Stimulated activated CD4-positive, alpha-beta T cell treated with anti-CD3 and anti-CD28 coated beads, Interleukin-2, amount 100 ng/mL, for 24 hours (primary cell): ENCODE data around the gene TMEM178A.
"Not testable (repeated sequence)": the region's sequence is repeated elsewhere in the genome, so short reads cannot be mapped to it uniquely, and the experiment has no call there.

Experiments
- DNase-seq, 2 donors: peaks; one replicate each; pipeline ENCODE4 v3.0.0-alpha.2; 2020

Gene TMEM178A

DNA sequence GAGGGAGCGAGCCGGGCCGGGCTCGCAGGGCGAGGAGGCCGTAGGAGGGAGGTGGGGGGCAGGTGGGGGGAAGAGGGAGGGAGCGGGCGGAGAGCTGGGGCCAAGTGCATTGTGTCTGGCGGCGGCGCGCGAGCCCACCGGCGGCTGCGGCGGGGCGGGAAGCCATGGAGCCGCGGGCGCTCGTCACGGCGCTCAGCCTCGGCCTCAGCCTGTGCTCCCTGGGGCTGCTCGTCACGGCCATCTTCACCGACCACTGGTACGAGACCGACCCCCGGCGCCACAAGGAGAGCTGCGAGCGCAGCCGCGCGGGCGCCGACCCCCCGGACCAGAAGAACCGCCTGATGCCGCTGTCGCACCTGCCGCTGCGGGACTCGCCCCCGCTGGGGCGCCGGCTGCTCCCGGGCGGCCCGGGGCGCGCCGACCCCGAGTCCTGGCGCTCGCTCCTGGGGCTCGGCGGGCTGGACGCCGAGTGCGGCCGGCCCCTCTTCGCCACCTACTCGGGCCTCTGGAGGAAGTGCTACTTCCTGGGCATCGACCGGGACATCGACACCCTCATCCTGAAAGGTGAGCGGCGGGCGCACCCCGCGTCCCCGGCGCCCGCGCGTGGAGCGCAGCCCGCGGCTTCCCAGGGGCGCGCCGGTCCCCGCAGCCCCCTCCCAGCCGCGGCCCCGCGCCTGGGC is at the start of gene TMEM178A:
Gene TMEM178A, plus strand, starts transcription at position 107 of the 680 bp plus-strand sequence. Its CDS starts 58 bp downstream, at position 165.
- DNase-seq = peak in 1 of 2 donors; percentile 15

DNA sequence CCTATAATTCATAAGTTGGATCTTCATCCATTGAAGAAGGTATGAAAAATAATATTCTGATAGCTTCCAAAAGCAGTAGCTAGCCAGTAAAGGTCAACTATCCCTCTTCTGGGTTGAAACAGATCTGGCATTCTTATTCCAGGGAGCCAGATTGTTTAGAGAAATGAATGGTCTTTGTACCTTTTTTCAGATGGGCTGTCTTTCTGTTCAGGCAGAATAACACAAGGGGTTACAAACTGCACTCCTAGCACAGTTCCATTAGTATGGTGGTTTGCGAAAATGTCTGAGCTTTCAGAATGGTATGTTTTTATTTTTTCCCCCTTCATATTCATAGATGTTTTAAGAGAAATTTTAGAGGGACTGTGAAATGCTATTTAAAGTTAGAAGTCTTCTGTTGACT is 47.5 kb upstream of the TMEM178A start:
- DNase-seq = no peak

DNA sequence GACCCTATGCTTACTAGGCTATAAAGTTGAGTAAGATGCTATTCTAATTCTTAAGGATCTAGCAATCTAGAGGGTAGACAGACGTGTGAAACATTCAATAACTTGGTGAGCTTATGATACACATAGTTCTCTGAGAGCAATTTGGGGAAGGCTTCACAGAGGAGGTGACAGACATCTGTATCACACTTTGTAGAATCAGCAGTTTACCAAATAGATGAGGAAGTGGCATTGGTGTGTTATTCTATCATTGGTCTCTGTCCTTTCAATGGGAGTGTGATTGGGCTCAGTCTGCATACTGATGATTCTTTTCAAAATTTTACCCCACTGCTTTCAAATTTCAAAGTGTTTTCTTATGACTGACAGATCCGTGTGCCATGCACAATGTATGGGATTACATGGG is 47.0 kb upstream of the TMEM178A start:
- no peak for DNase-seq

DNA sequence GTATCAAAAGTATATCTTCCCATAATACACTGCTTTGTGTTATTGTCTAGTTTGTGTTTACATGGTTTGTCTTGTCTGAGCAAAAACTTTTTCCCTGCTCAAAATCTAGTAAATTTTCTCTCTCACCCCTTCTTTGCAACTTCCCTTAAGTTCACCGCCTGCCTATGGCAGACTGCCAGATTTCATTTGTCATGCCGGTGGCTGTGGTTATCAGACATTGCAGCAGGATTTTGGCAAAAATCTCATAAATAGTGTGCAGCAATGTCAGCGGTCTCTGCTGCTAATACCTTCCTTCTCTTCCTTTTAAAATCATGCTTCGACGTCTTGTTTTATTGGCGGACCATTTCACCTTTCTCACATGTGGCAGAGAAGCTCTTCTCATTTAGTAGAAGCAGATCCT is 45.6 kb upstream of the TMEM178A start:
- peak in 1 of 2 donors; percentile 7 for DNase-seq

DNA sequence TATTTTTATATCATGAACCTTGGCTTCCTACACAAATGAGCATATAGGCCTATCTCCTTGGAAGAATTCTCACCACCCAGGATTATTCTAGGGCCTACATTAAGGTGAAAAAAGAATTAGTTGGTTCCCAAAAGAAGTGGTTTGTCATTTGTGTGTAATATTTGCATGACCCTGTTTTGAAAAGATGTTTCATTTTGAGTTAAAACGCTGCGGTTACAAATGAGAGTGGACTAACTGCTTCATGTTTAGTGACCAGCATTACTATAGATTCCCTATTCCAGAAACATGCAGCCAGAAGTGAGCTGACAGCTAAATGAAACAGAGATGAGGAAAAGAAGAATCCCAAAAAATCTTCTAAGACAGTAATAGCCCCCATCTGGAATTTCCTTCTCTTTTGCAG is 44.1 kb upstream of the TMEM178A start:
- no peak for DNase-seq

DNA sequence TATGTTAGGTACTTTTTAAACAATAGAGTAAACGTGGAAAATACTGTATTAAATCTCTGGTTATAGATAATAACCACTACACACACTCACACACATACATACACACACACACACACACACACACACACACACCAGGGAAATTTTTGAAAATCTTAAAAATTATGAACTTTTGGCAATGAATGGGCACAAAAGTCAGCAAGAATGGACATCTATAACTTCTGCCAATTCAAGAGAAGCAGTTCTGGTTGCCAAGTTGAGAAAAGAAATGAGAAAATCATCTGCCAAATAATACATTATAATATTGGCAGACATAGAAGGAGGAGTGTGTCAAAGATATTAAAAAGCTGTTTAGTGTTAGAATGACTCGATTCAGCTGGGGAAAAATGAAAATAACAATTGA is 42.9 kb upstream of the TMEM178A start:
- DNase-seq = no peak

DNA sequence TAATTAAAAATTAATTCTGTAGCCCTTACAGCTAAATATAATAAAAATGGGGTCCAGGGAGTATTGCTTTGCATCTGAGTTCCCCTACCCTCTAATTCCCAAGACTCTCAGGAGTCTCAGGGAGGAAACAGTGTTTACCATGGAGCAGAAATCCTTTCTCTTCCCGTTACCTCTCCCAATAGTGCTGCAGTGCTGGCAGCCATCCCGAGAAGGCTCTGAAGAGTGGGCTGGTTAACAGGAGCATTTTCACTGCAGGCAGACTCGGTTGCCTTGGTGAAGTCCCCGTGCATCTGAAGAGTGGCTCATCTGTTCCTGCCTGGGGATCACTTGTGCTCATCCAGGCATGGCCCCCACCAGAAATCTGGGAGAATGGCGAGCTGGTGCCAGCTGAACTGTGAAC is 41.8 kb upstream of the TMEM178A start:
- no peak for DNase-seq

DNA sequence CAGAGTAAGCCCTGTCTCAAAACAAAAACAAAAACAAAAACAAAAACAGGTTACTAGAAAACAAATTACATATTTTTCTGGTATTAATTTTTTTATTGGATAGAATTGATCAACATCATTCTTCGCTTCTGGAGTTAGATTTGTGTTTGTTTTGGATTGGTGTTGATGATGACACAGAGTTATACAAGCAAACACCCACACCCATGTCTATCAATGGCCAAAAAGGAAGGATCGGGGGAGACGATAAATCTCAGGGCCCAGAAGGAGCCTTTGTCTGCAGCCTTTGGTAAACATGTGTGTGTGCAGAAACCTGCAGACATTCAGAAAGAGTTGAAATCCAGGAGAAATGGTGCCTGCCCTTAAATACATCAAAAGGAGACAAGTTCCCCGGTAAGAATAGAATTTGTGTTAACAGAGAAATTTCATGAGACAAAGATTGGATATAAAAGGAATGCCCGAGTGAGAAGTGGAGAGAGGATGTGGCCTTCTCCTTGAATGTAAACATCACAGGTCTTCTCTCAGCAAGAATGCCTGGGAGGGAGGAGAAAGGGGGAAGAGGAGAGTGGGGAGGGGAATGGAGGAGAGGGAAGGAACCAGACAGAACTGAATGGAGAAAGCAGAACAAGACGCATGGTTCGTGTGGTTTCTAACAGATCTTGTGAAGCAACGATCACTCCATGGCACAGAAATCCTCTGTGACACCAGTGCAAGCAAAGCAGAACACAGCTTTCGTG is 40.4 kb upstream of the TMEM178A start:
- no peak for DNase-seq

DNA sequence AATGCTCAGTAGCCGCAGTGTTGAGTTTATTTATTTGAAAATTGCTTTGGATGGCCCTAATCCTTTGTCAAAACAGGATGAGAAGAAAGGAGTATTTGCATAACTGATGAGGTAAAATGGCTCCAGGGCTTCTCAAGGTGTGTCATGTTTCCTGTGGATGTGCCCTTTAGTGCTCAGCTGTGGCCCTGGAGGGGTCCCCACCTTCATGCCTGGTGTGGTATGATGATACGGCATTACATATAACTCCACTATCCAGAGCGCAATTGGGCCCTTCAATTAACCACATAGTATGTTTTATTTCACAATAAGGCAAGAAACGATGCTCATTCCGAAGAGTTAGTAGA is 39.8 kb upstream of the TMEM178A start:
- DNase-seq = no peak

DNA sequence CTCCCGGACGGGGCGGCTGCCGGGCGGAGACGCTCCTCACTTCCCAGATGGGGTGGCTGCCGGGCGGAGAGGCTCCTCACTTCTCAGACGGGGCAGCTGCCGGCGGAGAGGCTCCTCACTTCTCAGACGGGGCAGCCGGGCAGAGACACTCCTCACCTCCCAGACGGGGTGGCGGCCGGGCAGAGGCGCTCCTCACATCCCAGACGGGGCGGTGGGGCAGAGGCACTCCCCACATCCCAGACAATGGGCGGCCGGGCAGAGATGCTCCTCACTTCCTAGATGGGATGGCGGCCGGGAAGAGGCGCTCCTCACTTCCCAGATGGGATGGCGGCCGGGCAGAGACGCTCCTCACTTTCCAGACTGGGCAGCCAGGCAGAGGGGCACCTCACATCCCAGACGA is 37.4 kb upstream of the TMEM178A start:
- DNase-seq = not testable (repeated sequence)

DNA sequence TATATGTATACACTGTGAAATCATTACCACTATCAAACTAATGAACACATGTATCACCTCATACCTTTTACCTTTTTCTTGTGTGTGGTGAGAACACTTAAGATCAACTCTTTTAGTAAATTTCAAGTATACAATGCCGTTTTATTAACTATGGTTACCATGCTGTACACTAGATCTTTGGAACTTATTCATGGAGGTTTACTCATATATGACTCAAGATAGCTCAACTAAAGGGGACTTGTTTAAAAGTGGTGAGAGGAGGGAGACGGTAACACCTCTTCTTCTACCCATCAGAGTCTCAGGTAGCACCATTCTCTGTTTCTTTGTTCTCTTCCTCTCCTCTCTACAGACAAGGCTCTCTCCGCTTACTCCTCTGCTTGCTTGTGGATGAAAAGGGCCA is 36.1 kb upstream of the TMEM178A start:
- no peak for DNase-seq

DNA sequence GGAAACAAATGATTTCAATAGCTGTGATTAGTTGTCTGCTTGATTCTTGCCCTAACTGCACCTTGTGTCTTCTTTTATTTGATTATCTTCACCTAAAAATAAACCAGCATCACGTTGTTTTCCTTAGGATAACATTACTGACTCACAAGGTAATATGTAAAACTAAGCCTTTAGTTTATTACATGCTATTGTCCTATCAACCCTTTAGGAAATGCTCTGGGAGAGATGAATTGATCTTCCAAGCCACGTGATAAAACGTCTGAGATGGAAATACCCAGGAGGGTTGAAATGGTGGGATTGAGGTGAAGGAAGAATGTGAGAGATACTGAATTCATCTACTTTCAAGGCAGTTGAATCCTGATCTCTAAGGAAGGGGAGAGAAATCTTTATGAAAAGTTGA is 34.5 kb upstream of the TMEM178A start:
- no peak for DNase-seq

DNA sequence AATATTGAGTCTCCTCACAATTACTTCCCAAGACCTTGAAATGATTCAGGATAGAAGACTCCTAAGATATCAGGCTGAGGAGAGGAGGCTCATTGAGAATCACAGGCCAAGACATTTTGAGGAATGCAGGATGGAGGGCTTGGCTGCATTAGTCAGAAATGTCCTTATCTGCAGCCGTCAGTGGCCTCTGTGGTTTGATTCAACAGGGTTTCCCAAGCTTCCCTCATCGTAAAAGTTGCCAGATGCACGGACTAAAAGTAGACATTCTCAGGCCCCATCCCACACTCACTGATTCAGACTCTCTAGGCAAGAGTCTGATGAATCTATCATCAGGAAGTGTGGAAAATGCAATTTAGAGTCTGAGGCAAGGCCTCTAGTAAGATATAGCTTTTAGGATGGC is 34.0 kb upstream of the TMEM178A start:
- no peak for DNase-seq

DNA sequence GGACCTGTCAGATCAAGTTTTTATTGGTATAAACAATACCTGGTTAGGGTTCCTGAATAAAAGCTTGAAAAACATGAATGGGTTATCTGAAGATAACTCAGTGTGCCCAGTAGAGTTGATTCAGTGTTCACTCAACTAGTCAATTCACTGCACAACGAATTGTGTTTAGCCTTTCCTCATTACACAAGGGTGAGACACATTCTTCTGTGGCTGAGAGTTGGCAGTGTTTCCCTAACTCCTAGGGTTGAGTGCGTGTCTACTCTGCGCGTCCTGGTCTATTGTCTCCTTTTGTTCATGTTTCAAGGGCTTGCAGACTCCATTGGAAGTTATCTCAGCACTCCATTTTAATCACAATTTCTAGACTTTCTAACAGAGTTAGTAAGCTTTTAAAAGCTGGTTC is 32.8 kb upstream of the TMEM178A start:
- DNase-seq = no peak

DNA sequence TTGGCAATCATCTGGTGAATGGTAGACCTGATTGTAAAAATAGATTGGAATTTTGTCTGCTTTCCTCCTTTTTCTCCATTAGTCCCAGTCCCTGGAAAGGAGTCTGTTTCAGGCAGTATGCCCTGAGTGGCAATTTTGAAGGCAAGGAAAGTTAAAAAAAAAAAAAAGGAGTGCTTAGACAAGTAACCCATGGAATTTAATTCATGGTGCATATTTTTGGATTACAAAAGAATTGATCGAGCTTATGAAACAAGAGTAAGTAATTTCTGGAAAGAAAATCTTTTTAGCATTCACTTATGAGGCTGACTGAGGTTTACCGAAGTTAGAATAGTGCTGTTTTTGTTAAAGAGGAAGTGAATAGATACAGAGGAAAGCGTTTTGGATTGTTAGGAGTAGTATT is 29.4 kb upstream of the TMEM178A start:
- DNase-seq = no peak

DNA sequence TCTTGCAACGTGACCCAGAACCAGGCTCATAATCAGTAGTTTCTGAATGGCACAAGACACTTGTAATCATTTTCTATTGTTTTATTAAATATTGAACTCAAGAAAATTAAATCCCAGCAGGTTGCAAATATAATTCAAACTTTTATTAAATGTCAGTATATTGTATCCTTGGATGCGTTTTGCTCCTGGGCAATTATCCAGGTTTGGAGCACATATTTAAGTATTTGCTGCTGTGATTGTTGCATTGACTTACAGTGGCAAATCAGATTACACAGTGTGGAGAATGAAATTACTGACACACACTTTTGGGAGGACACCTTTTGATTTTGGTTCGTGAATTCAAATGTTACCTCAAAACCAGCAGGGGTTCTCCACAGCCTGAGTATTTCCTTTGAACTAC is 27.1 kb upstream of the TMEM178A start:
- no peak for DNase-seq

DNA sequence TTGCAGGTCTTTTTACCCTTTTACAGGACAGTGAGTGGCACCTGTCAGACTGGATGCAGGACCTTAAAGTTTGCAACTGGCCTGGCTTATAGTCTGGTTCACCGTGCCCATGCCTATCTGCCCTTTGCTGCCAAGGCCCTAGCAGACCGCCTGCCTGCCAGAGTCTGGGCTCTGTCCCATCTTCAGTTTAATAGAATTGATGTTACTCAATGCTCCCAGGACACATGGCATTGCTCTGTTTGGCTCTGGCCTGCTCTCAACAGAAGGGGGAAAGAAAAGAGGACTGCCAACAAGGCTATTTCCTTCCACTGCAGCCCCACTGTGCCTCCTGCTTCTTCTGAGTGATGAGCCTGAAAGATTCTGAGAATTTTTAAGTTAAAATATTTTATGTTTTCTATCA is 25.6 kb upstream of the TMEM178A start:
- no peak for DNase-seq

DNA sequence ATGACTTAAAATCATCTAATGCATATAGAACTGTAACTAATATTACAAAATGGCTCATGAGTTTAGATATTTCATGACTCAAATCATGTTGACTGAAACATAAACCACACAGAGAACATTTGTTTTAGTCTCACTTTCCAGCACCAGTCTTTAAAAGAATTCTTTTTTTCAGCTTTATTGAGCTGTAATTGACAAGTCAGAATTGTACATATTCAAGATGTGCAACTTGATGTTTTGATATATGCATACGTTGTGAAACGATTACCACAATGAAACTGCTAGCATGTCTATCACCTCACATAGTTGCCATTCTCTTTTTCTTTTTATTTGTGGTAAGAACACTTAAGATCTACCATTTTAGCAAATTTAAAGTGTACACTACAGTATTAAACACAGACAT is 25.0 kb upstream of the TMEM178A start:
- no peak for DNase-seq

DNA sequence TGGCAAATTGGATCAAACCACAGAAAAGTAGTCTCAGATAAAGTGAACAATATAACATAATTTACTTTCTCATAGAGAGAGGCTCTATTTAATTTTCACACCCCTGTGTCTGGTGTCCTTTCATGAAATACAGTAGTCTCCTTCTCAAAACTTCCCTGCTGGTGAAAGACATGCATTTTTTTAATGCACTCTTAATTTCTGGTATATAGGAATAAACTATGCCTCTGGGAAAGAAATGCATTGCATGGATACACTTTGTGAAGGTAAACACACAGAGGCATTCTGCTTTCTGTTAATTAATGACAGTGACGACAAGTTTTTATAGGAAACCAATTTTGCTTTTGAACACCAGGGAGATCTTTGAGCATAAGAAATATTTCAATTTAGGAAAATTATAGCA is 24.1 kb upstream of the TMEM178A start:
- DNase-seq = no peak

DNA sequence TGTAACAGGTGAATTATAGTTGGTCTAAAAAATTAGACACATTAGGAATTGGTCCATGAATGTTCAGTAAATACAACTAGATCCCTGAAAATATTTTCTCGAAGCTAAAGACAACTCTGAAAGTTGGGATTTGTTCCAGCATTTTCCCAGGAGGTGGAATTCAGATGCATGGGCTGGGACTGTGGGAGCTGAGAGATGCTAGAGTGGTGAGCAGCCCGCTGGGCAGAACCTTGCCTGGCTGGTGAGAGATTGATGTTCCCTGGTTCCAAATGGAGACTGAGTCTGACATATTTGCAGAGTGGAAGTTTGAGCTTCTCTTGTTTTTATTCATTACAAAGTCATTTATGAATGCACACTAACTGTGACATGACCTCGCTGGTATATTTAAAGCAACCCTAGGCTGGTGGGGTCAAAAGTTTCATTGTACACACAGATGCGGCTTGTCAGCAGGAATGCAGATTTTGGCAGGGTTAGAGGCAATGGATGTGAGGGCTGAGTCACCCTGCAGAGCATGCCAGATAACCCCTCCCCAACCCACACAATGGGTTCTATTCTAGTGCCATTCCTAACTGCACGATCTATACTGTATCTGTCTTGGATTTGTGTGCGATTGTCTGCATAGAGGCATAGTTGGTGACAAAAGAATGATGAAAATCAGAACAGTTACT is 23.5 kb upstream of the TMEM178A start:
- no peak for DNase-seq

DNA sequence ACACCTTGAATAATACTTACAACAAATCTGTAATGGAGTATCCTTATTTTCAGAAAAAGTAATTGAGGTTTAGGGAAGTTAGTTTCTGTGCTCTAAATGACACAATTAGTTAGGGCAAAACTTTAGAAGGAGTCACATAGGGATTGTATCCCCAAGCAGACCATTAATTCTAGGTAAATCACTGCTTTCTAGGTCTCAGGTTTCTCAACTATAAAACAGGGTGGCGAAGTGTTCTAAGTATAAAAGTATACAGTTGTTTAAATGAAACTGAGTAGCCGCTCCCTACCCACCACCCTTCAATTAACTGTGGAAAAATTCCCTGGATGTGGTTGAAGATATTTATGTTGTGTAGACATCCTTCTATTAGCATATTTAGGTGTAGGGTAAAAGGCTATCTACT is 19.9 kb upstream of the TMEM178A start:
- no peak for DNase-seq

DNA sequence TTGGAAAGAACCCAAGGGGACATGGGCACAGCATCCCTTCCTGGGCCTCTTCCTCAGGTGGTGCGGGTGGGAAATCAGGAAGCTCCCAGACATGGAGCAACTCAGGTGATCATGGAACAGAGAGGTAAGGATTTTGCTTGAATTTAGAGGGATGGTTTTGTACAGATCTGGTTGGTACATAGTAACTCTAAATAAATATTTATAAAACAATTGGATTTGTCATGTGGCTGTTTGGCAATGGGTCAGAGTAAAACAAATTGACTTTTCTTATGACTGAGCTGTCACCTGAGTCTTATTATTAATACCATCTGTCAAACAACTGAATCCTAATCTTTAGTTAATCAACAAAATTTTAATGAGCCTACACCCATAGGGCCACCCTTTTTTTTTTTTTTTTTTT is 19.4 kb upstream of the TMEM178A start:
- DNase-seq = no peak

DNA sequence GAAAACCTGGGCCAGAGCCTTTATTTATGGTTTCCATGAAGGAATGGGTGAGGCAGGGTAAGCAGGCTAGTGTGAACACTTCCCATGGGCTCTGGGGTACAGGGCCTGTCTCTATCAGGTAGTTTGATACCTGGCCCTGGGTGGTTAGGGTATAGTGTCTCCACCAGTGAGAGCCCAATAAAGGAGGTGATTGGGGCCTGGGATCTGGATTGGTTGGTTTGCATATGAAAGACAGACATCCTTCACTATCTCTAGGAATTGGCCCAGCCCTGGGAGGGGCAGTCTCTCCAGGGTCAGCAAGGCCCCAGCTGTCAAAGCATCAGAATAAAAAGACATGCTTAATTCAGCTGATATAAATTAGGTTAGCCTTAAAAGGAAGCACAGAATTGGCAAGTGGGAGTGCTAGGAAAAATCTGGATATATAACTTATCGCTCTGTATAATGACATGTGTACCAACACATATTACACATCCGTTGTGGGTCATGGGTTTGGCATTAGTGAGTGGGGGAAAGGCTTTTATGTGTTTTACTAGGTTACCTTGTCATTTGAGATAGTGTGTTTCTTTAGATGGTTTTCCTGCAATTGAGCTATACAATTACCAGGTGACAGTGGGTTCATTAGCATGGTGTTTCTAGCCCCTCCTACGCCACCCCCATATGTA is 18.5 kb upstream of the TMEM178A start:
- DNase-seq = no peak

DNA sequence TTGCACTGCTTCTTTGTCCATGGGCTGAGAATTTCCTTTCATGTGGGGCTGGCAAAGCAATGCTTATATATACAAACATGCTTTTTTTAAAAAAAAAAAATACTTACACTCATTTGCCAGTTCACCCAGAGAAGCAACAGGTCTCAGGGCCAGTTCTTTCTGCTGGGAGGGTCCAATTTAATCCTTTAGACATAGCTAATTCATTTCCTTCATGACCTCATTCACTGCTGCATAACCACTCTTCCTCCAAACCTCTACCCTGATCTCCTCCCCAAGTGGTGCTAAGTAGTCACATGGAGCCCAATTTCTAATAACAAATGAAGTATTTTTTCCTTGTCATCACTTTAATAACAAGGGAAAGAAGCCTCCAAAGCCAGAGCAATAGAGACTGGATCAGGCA is 17.1 kb upstream of the TMEM178A start:
- no peak for DNase-seq
